ENCODE results near the gene ACSF2. TPM values are rescaled to one million over a fixed set of nuclear protein-coding genes. Genes with fewer than 3 reads are reported as not detected.

ACSF2 gene
- total RNA-seq, 1 experiment from 2014 or later = 17.8 TPM

- Mint-ChIP-seq H3K27me3 (ENCODE audit: insufficient read depth, unreplicated experiment) (no peaks in the 10 kb centered on the region), H3K27ac (ENCODE audit: low read depth, unreplicated experiment) (peak overlapping the region; percentile 93), H3K4me3 (ENCODE audit: unreplicated experiment) (peak overlapping the region; percentile 50), H3K36me3 (ENCODE audit: insufficient read depth, unreplicated experiment) (peaks cover 19% of the 10 kb centered on the region), H3K9me3 (ENCODE audit: unreplicated experiment) (no peaks in the 10 kb centered on the region), H3K4me1 (ENCODE audit: insufficient read depth, unreplicated experiment) (peaks cover 15% of the 10 kb centered on the region)
- POLR2A ChIA-PET = interaction anchor here (0.6 to 6.5 kb wide), 11 partner anchors 12 to 279 kb away, joined by 3 to 76 read pairs (median 5); partner anchors contain the start of genes EME1, LRRC59, MRPL27 and PPP1R9B
- CTCF ChIA-PET = interaction anchor here (0.6 to 1.6 kb wide), 5 partner anchors 13 to 108 kb away, joined by 3 to 5 read pairs (median 4); no protein-coding TSS in a partner anchor
- no peak for DNase-seq (ENCODE audit: unreplicated experiment)
- no TSS peak for BruUV-seq (replicated peaks)
- intact Hi-C loops (cut with micrococcal nuclease) = no loop called here
- no peak for TF ChIP-seq CTCF (IDR thresholded peaks at IDR 0.05; ENCODE audit: unreplicated experiment)
These were observed 3.8 kb downstream of the ACSF2 start for GRCh38 chr17:50429793-50430192.

- no peak for DNase-seq (ENCODE audit: unreplicated experiment)
- Mint-ChIP-seq H3K4me1 (ENCODE audit: insufficient read depth, unreplicated experiment) (peaks cover 15% of the 10 kb centered on the region), H3K27ac (ENCODE audit: low read depth, unreplicated experiment) (no peak overlapping the region)
These were observed 5.0 kb downstream of the ACSF2 start for GRCh38 chr17:50430821-50431618.

GRCh38 chr17:50432125-50432762 lies 6.2 kb downstream of the ACSF2 start:
- no peak overlapping the region for H3K27ac Mint-ChIP-seq (ENCODE audit: low read depth, unreplicated experiment)
- H3K36me3 Mint-ChIP-seq (ENCODE audit: insufficient read depth, unreplicated experiment) = peaks cover 13% of the 10 kb centered on the region
- H3K27me3 Mint-ChIP-seq (ENCODE audit: insufficient read depth, unreplicated experiment) = no peaks in the 10 kb centered on the region
- ChIA-PET POLR2A (interaction anchor here (0.6 to 1.5 kb wide), 5 partner anchors 11 to 252 kb away, joined by 3 to 4 read pairs (median 3); partner anchors contain the start of gene LRRC59), CTCF (interaction anchor here (0.9 to 2.8 kb wide), 4 partner anchors 10 to 70 kb away, joined by 3 to 18 read pairs (median 6); partner anchors contain the start of gene LRRC59)
- no peak for TF ChIP-seq CTCF (IDR thresholded peaks at IDR 0.05; ENCODE audit: unreplicated experiment)
- no peak overlapping the region for H3K4me3 Mint-ChIP-seq (ENCODE audit: unreplicated experiment)
- no peak for DNase-seq (ENCODE audit: unreplicated experiment)
- intact Hi-C loops (cut with micrococcal nuclease) = no loop called here
- H3K4me1 Mint-ChIP-seq (ENCODE audit: insufficient read depth, unreplicated experiment) = peaks cover 15% of the 10 kb centered on the region
- H3K9me3 Mint-ChIP-seq (ENCODE audit: unreplicated experiment) = no peaks in the 10 kb centered on the region
- BruUV-seq (replicated peaks) = no TSS peak

More at GRCh38 chr17:50430821-50431618, 5.0 kb downstream of the ACSF2 start:
- ChIA-PET POLR2A (interaction anchor here (0.6 to 6.5 kb wide), 8 partner anchors 10 to 532 kb away, joined by 3 to 76 read pairs (median 4); partner anchors contain the start of genes EME1, LRRC59, MRPL27 and RSAD1), CTCF (interaction anchor here (0.9 to 2.8 kb wide), 6 partner anchors 10 to 70 kb away, joined by 3 to 18 read pairs (median 4); partner anchors contain the start of gene LRRC59)
- Mint-ChIP-seq H3K9me3 (ENCODE audit: unreplicated experiment) (no peaks in the 10 kb centered on the region), H3K27me3 (ENCODE audit: insufficient read depth, unreplicated experiment) (no peaks in the 10 kb centered on the region), H3K36me3 (ENCODE audit: insufficient read depth, unreplicated experiment) (peaks cover 19% of the 10 kb centered on the region), H3K4me3 (ENCODE audit: unreplicated experiment) (no peak overlapping the region)
- TF ChIP-seq CTCF (IDR thresholded peaks at IDR 0.05; ENCODE audit: unreplicated experiment) = no peak
- no TSS peak for BruUV-seq (replicated peaks)
- intact Hi-C loops (cut with micrococcal nuclease) = no loop called here

GRCh38 chr17:50437409-50437808 lies 11.4 kb downstream of the ACSF2 start:
- H3K27ac Mint-ChIP-seq (ENCODE audit: low read depth, unreplicated experiment) = no peak overlapping the region
- no peak overlapping the region for H3K4me3 Mint-ChIP-seq (ENCODE audit: unreplicated experiment)
- H3K36me3 Mint-ChIP-seq (ENCODE audit: insufficient read depth, unreplicated experiment) = peaks cover 5% of the 10 kb centered on the region

More at GRCh38 chr17:50437409-50437808, 11.4 kb downstream of the ACSF2 start:
- no peak for DNase-seq (ENCODE audit: unreplicated experiment)
- TF ChIP-seq CTCF (IDR thresholded peaks at IDR 0.05; ENCODE audit: unreplicated experiment) = no peak
- ChIA-PET CTCF (interaction anchor here (0.5 to 1.7 kb wide), 7 partner anchors 10 to 266 kb away, joined by 3 to 7 read pairs (median 3); partner anchors contain the start of genes COL1A1 and LRRC59), POLR2A (interaction anchor here (2.3 to 9.6 kb wide), 2 partner anchors 9 to 41 kb away, joined by 7 to 76 read pairs; partner anchors contain the start of genes ACSF2 and LRRC59)
- peaks cover 5% of the 10 kb centered on the region for H3K4me1 Mint-ChIP-seq (ENCODE audit: insufficient read depth, unreplicated experiment)
- intact Hi-C loops (cut with micrococcal nuclease) = no loop called here
- H3K9me3 Mint-ChIP-seq (ENCODE audit: unreplicated experiment) = no peaks in the 10 kb centered on the region
- no peaks in the 10 kb centered on the region for H3K27me3 Mint-ChIP-seq (ENCODE audit: insufficient read depth, unreplicated experiment)
- no TSS peak for BruUV-seq (replicated peaks)
